Activated naive CD4-positive, alpha-beta T cell treated with anti-CD3 and anti-CD28 coated beads, Interleukin-2, amount 50 U/mL, for 16 hours (primary cell): ENCODE data around the gene MRPL54.
"Not testable (repeated sequence)": the region's sequence is repeated elsewhere in the genome, so short reads cannot be mapped to it uniquely, and the experiment has no call there.

Experiments used
- DNase-seq: peaks from one replicate; pipeline ENCODE4 v3.0.0-alpha.2; 2020

Gene MRPL54

GRCh38 chr19:3813473-3814392 is 51.3 kb downstream of the MRPL54 start:
- DNase-seq = no peak

- no peak for DNase-seq
Measured at GRCh38 chr19:3814648-3815047, 52.2 kb downstream of the MRPL54 start.

- not testable (repeated sequence) for DNase-seq
Measured at GRCh38 chr19:3816148-3816547, 53.7 kb downstream of the MRPL54 start.

- DNase-seq = no peak
Measured at GRCh38 chr19:3816566-3817218, 54.2 kb downstream of the MRPL54 start.
